ENCODE results near the gene RSPH4A.

DNA sequence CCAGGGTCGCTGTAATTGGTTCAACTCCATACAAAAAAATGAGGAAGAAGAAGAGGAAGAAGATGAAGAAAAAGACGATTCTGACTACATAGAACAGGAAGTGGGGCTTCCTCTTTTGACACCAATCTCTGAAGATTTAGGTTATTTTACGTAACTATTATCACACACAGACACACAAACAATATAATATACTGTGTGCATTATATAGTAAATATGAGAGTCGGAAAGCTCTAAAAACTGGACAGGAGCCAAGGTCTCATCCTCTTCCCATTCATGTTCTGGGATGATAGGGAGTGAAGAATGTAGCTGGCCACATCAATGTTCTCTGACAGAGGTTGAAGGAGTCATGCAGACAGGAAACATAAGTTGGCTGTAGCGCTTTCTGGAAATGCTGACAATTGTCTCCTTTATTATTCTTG lies 13.3 kb downstream of the RSPH4A start:
- TF ChIP-seq CTCF (conservative IDR thresholded peaks at IDR 0.05; ENCODE audit: low read length) (no peak), EZH2phosphoT487 (IDR thresholded peaks at IDR 0.05; ENCODE audit: borderline replicate concordance) (no peak)

All from Loucy (cell line).